ENCODE results near the gene C19orf12. TPM values are rescaled to one million over a fixed set of nuclear protein-coding genes. Genes with fewer than 3 reads are reported as not detected.

Gene C19orf12
- total RNA-seq, 1 donor = 48.5 TPM

DNA sequence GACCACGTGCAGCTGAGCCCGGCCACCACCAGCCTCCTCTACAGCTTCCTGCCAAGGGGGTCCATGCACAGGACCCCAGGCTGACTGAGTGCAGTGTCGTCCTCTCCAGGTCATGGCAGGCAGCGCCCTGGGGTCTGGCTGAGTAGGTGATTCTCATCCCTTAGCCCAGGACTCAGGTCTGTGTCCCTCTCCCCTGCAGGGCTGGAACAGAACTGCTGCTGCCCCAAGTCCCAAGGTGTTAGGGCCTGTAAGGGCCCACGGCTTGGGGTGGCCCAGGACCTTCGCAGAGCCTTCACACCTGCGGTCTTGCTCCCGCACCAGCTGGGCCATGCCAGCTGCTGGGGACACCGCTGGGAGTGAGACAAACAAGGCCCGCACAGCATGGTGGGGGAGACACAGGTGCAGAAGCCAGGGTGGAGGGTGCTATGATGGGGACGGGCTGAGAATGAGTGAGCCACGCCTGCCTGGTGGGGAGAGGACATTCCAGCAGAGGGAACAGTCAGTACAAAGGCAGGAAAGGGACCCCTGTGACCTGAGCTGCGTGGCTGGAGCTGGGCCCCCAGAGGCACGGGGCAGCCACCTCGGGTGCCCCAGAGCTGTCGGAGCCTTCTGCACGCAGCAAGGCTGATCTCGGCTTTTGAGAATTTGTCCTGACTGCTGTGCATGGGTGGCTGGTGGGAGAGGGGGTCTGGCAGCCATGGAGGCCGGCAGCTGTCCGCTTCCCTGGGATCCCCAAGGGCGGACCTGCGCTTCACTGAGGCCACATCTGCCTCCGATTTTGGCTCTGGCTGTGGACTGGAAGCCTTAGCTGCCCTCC lies 37.9 kb downstream of the C19orf12 start:
- Histone ChIP-seq H3K27ac (ENCODE audit: low read depth, low read length) (no peak overlapping the region), H3K4me3 (ENCODE audit: insufficient read depth, low read length) (no peak overlapping the region), H3K9me3 (ENCODE audit: low read depth, low read length) (no peaks in the 10 kb centered on the region), H3K79me2 (ENCODE audit: insufficient read depth, low read length) (peaks cover 38% of the 10 kb centered on the region), H3K4me2 (ENCODE audit: insufficient read depth, low read length) (no peak overlapping the region), H4K20me1 (ENCODE audit: insufficient read depth, low read length) (peaks cover 26% of the 10 kb centered on the region), H2AFZ (ENCODE audit: low read length) (no peak overlapping the region), H3K36me3 (ENCODE audit: insufficient read depth, low read length) (peaks cover 12% of the 10 kb centered on the region), H3K4me1 (ENCODE audit: insufficient read depth, low read length) (peaks cover 7% of the 10 kb centered on the region), H3K27me3 (ENCODE audit: insufficient read depth, low read length) (no peaks in the 10 kb centered on the region)
- DNase-seq (ENCODE audit: insufficient read length, low spot score, missing footprints) = peak; percentile 71
- TF ChIP-seq, protein P1, sequence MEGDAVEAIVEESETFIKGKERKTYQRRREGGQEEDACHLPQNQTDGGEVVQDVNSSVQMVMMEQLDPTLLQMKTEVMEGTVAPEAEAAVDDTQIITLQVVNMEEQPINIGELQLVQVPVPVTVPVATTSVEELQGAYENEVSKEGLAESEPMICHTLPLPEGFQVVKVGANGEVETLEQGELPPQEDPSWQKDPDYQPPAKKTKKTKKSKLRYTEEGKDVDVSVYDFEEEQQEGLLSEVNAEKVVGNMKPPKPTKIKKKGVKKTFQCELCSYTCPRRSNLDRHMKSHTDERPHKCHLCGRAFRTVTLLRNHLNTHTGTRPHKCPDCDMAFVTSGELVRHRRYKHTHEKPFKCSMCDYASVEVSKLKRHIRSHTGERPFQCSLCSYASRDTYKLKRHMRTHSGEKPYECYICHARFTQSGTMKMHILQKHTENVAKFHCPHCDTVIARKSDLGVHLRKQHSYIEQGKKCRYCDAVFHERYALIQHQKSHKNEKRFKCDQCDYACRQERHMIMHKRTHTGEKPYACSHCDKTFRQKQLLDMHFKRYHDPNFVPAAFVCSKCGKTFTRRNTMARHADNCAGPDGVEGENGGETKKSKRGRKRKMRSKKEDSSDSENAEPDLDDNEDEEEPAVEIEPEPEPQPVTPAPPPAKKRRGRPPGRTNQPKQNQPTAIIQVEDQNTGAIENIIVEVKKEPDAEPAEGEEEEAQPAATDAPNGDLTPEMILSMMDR (IDR thresholded peaks at IDR 0.05; ENCODE audit: extremely low read depth, low read depth, low read length) = no peak

DNA sequence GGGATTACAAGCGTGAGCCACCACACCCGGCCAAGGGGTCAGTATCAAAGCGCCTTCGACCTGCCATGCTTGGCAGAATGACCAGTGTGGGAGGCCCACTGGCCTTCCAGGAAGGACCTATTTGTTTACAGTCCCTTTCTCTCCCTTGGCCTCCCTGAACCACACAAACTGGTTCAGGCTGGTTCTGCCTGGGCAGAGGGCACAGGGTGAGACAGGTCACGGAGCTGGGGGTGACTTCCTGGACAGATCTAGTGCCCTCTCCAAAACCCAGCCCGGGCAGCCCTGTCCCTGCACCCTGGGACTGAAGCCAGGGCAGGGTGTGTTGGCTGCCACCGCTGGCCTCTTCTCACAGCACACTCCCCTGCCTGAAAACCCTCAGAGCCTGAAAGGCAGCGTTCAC lies 38.5 kb downstream of the C19orf12 start:
- no peak overlapping the region for H3K27ac ChIP-seq (ENCODE audit: low read depth, low read length)
- TF ChIP-seq, protein P1 (IDR thresholded peaks at IDR 0.05; ENCODE audit: extremely low read depth, low read depth, low read length) = no peak
- no peak overlapping the region for H2AFZ ChIP-seq (ENCODE audit: low read length)
- peaks cover 44% of the 10 kb centered on the region for H3K79me2 ChIP-seq (ENCODE audit: insufficient read depth, low read length)
- peaks cover 3% of the 10 kb centered on the region for H3K4me1 ChIP-seq (ENCODE audit: insufficient read depth, low read length)
- DNase-seq (ENCODE audit: insufficient read length, low spot score, missing footprints) = no peak
- peaks cover 32% of the 10 kb centered on the region for H4K20me1 ChIP-seq (ENCODE audit: insufficient read depth, low read length)
- peaks cover 12% of the 10 kb centered on the region for H3K36me3 ChIP-seq (ENCODE audit: insufficient read depth, low read length)
- H3K27me3 ChIP-seq (ENCODE audit: insufficient read depth, low read length) = no peaks in the 10 kb centered on the region
- no peak overlapping the region for H3K4me2 ChIP-seq (ENCODE audit: insufficient read depth, low read length)
- no peak overlapping the region for H3K4me3 ChIP-seq (ENCODE audit: insufficient read depth, low read length)
- H3K9me3 ChIP-seq (ENCODE audit: low read depth, low read length) = no peaks in the 10 kb centered on the region

DNA sequence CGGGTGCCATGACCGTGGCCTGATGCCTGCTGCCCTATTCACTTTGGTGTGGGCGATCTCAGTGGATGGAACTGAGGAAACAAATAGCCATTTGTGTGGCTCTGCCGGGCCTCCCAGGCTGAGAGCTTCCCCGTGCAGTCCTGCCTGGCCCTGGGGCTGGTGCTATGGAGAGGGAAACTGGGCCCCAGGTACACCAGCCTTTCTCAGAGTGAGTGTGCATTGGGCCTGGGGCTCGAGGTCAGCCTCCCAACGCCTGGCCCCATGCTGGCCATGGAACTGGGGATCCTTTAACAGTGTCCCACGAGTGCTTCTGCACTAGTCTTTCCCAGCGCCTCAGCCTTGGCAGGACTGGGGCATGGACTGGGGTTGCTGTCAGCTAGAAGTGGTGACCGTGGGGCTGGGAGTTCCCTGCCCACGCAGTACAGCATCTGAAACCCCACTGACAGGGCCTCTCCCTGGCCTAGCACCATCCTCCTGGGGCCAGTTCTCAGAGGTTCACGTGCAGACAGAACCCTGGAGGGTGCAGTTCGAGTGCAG lies 39.3 kb downstream of the C19orf12 start:
- Histone ChIP-seq H3K27me3 (ENCODE audit: insufficient read depth, low read length) (no peaks in the 10 kb centered on the region), H3K4me2 (ENCODE audit: insufficient read depth, low read length) (no peak overlapping the region), H3K4me3 (ENCODE audit: insufficient read depth, low read length) (no peak overlapping the region), H3K4me1 (ENCODE audit: insufficient read depth, low read length) (peaks cover 6% of the 10 kb centered on the region), H3K36me3 (ENCODE audit: insufficient read depth, low read length) (peaks cover 17% of the 10 kb centered on the region), H3K79me2 (ENCODE audit: insufficient read depth, low read length) (peaks cover 53% of the 10 kb centered on the region), H3K9me3 (ENCODE audit: low read depth, low read length) (no peaks in the 10 kb centered on the region), H3K27ac (ENCODE audit: low read depth, low read length) (no peak overlapping the region), H2AFZ (ENCODE audit: low read length) (no peak overlapping the region), H4K20me1 (ENCODE audit: insufficient read depth, low read length) (peaks cover 36% of the 10 kb centered on the region)
- TF ChIP-seq, protein P1 (IDR thresholded peaks at IDR 0.05; ENCODE audit: extremely low read depth, low read depth, low read length) = no peak
- DNase-seq (ENCODE audit: insufficient read length, low spot score, missing footprints) = peak; percentile 62

DNA sequence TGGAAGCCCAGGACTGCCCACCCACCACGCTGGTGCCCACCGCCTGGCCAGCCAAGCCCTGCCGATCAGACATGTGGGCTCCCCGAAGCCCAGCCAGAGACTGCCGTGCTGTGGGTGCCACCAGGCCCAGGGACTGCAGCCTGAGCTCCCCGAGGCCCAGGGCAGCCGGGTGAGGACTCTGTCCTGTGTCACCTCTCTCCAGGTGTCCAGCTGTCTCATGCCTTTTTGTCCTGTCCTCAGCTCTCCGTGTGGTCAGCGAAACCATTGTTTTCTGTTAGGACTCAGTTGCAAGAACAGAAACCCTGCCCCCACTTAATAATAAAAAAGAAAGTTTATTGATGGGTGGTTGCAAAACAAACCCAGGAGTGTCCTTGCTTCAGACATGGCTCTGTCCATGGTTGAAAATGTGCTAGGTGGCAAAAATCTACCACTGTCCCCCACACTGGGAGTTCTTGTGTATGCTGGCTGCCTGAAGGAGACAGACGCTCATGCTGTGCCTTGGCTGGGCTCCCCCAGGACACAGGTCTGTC lies 39.9 kb downstream of the C19orf12 start:
- Histone ChIP-seq H3K4me1 (ENCODE audit: insufficient read depth, low read length) (peaks cover 6% of the 10 kb centered on the region), H4K20me1 (ENCODE audit: insufficient read depth, low read length) (peaks cover 36% of the 10 kb centered on the region)

More for the DNA sequence above, 39.9 kb downstream of the C19orf12 start:
- no peak overlapping the region for H3K27ac ChIP-seq (ENCODE audit: low read depth, low read length)
- no peak overlapping the region for H2AFZ ChIP-seq (ENCODE audit: low read length)
- H3K79me2 ChIP-seq (ENCODE audit: insufficient read depth, low read length) = peaks cover 58% of the 10 kb centered on the region
- H3K4me3 ChIP-seq (ENCODE audit: insufficient read depth, low read length) = no peak overlapping the region
- TF ChIP-seq, protein P1 (IDR thresholded peaks at IDR 0.05; ENCODE audit: extremely low read depth, low read depth, low read length) = no peak
- no peak overlapping the region for H3K4me2 ChIP-seq (ENCODE audit: insufficient read depth, low read length)
- peaks cover 17% of the 10 kb centered on the region for H3K36me3 ChIP-seq (ENCODE audit: insufficient read depth, low read length)
- H3K9me3 ChIP-seq (ENCODE audit: low read depth, low read length) = no peaks in the 10 kb centered on the region
- H3K27me3 ChIP-seq (ENCODE audit: insufficient read depth, low read length) = no peaks in the 10 kb centered on the region
- peak; percentile 65 for DNase-seq (ENCODE audit: insufficient read length, low spot score, missing footprints)
